ENCODE data around the gene PLTP. TPM values are rescaled to one million over a fixed set of nuclear protein-coding genes. Genes with fewer than 3 reads are reported as not detected.
A peak's percentile ranks its signal among the peaks of the same experiment; 100 is the strongest.

Gene PLTP
- total RNA-seq, 1 donor, result 107 TPM

DNA sequence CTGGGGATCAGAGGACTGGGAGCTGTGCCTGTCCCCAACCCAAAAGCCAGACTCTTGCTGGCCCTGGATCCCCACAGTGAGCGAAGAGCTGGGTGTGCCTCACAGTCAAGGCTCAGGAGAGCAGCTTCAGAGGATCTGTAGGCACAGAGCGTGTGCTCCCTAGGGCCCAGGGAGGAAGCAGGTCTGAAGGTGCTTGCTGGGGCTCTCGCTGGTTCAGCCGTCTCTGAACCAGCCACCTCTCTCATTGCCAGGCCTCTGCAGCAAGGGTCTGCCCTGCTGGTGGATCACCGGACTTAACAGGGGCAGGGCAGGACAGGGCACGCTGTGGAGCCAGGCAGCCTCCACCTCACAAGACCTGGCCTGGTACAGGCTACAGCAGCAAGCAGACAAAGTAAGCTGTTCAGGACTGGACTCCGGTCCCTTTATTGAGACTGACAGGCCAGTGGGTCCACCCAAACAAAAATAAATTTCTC lies 36.3 kb upstream of the PLTP start:
- H3K4me3 ChIP-seq (ENCODE audit: low read depth, low read length), result no peak overlapping the region
- no peak for DNase-seq (ENCODE audit: low read depth)
- TF ChIP-seq, protein P1, sequence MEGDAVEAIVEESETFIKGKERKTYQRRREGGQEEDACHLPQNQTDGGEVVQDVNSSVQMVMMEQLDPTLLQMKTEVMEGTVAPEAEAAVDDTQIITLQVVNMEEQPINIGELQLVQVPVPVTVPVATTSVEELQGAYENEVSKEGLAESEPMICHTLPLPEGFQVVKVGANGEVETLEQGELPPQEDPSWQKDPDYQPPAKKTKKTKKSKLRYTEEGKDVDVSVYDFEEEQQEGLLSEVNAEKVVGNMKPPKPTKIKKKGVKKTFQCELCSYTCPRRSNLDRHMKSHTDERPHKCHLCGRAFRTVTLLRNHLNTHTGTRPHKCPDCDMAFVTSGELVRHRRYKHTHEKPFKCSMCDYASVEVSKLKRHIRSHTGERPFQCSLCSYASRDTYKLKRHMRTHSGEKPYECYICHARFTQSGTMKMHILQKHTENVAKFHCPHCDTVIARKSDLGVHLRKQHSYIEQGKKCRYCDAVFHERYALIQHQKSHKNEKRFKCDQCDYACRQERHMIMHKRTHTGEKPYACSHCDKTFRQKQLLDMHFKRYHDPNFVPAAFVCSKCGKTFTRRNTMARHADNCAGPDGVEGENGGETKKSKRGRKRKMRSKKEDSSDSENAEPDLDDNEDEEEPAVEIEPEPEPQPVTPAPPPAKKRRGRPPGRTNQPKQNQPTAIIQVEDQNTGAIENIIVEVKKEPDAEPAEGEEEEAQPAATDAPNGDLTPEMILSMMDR (IDR thresholded peaks at IDR 0.05; ENCODE audit: insufficient read depth, low read length), result no peak

DNA sequence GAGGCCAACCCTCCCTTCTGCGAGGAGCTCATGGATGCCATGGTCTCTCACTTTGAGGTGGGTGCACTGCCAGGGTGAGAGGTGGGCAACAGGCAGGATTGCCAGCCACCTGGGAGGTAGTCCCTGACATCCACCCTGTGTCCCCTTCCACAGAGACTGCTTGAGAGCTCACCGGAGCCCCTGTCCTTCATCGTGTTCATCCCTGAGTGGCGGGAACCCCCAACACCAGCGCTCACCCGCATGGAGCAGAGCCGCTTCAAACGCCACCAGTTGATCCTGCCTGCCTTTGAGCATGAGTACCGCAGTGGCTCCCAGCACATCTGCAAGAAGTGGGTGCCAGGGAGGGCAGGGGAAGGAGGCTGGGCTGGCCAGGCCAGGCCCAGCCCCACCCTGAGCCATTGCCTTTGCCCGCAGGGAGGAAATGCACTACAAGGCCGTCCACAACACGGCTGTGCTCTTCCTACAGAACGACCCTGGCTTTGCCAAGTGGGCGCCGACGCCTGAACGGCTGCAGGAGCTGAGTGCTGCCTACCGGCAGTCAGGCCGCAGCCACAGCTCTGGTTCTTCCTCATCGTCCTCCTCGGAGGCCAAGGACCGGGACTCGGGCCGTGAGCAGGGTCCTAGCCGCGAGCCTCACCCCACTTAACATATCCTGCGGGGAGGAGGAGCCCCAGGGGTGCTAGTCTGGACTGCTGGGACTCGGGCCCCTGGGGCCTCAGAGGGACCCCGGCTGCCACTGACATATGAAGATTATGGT lies 35.3 kb upstream of the PLTP start:
- TF ChIP-seq, protein P1 (IDR thresholded peaks at IDR 0.05; ENCODE audit: insufficient read depth, low read length), result no peak
- DNase-seq (ENCODE audit: low read depth), result no peak
- H3K4me3 ChIP-seq (ENCODE audit: low read depth, low read length), result no peak overlapping the region

DNA sequence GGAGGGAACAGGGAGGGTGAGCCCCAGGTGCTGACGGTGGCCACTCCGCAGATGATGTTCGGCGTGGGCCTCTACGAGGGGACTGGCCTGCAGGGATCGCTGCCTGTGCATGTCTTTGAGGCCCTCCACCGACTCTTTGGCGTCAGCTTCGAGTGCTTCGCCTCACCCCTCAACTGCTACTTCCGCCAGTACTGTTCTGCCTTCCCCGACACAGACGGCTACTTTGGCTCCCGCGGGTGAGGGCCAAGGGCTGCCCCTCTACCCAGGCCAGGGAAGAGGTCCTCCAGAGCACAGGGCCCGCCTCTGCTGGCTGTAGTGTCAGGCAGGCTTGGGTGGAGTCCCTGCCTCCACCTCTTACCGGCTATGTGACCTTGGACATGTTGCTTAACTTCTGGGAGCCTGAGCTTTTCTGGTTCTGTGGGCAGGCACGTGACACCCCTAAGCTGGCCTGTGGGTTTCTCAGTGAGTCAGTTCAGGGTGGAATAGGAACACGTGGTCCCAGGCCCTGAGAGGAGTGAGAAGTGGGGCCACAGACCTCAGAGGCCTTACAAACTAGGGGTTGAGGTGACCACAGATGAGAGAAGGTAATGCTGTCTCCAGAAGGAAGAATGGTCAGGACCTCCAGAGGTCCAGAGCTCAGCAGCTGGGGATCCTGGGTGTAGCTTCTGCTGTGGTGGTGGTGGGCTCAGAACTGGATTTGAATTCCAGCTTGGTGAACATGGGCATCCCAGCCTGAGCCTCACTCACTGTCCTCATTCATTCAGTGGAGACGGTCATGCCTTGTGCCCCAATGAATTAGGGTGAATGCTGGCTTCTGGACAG lies 34.4 kb upstream of the PLTP start:
- TF ChIP-seq, protein P1 (IDR thresholded peaks at IDR 0.05; ENCODE audit: insufficient read depth, low read length), result no peak
- DNase-seq (ENCODE audit: low read depth), result peak; percentile 80
- no peak overlapping the region for H3K4me3 ChIP-seq (ENCODE audit: low read depth, low read length)

DNA sequence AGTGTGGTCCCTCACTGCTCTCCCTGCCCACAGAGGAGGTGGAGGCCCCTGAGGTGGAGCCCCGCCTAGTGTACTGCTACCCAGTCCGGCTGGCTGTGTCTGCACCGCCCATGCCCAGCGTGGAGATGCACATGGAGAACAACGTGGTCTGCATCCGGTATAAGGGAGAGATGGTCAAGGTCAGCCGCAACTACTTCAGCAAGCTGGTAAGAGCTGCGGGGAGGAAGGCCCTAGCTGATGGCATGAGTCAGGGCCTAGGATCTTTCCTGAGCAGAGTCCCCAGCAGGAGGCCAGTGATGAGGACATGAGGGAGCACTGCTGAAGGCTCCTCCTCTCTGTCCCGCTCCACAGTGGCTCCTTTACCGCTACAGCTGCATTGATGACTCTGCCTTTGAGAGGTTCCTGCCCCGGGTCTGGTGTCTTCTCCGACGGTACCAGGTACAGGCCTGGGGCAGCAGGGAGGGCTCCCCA lies 33.8 kb upstream of the PLTP start:
- TF ChIP-seq, protein P1 (IDR thresholded peaks at IDR 0.05; ENCODE audit: insufficient read depth, low read length), result no peak
- no peak overlapping the region for H3K4me3 ChIP-seq (ENCODE audit: low read depth, low read length)
- DNase-seq (ENCODE audit: low read depth), result no peak

DNA sequence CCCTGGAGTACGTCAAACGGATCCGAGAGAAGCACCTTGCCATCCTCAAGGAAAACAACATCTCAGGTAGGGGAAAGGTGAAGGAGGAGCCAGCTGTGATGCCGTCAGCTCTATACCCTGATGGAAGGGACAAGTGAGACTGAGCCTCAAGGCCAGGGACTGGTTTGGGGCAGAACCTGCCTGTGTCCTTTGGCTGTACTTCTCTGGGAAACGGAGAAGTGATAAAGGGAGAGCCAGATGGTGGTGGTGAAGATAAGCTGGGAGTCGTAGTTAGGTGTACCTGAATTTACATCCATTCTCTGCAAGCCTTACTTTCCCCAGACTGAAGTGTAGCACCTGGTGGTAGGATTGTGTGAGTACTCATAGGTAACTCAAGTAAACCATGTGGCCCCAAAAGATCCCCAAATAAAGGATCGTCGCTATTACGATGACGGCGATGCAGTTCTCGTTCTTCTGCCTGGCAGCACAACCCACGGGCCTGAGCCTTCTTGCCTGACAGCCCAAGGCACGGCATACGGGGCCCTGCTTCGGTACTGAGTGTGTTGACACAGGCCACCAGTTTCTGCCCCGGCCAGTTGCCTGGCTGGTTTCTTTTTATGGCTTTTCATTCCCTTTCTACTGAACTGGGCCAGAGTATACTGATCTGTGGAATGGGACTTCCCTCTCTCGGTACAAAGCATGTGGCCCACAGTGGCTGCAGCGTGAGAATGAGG lies 33.2 kb upstream of the PLTP start:
- TF ChIP-seq, protein P1 (IDR thresholded peaks at IDR 0.05; ENCODE audit: insufficient read depth, low read length), result no peak
- DNase-seq (ENCODE audit: low read depth), result no peak
- H3K4me3 ChIP-seq (ENCODE audit: low read depth, low read length), result no peak overlapping the region

DNA sequence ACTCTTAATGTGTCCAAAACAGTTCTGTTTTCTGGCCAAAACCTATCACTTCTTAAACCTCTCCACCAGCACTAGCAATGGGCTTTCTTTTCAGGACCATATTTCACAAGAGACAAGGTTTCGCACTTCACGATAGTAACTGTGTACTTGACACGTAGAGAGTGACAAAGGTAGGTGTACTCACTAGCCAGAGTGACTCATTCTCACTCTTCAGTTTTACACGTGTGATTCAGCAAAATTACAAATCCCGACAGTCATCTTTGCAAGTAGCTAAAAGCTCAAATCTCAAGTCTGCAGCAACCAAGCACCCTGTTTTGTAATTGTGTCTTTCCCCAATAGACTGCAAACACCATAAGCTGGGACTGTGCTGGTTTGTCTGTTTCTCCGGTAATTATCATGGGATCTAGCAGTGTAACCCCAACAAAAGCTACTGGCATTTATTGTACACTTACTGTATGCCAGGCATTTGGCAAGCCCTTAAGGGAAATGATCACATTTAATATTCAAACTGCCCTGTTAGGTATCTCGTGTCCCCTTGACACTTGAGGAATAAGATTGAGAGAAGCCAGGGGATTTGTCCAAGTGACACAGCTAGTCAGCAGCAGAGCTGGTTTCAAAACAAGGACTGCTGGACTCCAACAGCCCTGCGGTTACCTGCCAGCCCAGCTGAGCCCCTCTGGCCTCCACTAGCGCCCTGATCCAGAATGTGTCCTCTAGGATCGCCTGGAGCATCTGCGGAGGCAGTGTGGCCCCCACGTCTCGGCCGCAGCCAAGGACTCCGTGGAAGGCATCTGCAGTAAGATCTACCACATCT lies 32.4 kb upstream of the PLTP start:
- no peak overlapping the region for H3K4me3 ChIP-seq (ENCODE audit: low read depth, low read length)
- DNase-seq (ENCODE audit: low read depth), result no peak
- TF ChIP-seq, protein P1 (IDR thresholded peaks at IDR 0.05; ENCODE audit: insufficient read depth, low read length), result no peak
